ENCODE measurements around the gene NODAL. TPM values are rescaled to one million over a fixed set of nuclear protein-coding genes. Genes with fewer than 3 reads are reported as not detected.
A peak's percentile ranks its signal among the peaks of the same experiment; 100 is the strongest.
"Not testable (repeated sequence)": the region's sequence is repeated elsewhere in the genome, so short reads cannot be mapped to it uniquely, and the experiment has no call there.

The NODAL gene
- total RNA-seq = not detected

DNA sequence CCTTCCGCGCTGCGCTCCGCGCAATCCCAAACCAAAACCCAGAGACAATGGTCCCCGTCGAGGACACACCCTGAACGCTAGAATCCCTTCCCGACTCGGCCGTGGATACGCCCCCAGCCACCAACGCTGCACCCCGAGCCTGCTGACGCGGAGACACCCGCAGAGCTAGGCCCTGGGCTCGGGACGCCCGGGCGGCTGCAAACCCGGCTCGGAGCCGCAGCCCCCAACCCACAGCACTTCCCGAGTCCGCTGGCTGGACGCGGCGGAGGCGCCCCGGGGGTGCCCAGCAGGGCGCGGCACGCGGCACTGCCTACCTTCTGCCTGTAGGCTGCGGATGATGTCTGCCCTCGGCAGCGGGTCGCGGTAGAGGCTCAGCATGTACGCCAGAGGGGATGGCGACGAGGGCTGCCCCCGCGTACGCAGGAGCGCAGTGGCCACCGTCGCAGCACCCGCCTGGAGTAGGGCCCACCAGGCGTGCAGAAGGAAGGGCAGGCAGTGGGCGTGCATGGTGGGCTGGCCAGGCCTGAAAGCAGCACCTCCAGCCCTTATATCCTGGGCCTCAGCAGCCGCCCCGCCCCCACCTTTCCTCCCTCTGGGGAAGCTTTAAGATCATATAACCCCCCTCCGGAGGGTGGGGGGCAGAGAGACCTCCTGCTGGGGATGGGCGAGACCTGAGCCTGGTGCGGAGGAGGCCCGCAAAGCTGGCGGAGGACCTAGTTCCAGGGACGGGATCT lies at the start of gene NODAL:
NODAL (minus strand) TSS at position 521 of the 734 bp plus-strand sequence; CDS start at position 507, 14 bp downstream.
- H3K4me3 Mint-ChIP-seq = peak within 1 kb of the TSS; percentile 55
- no peaks in the 10 kb centered on the region for H3K36me3 Mint-ChIP-seq
- no peak for DNase-seq
- POLR2A ChIA-PET = no interaction called here
- CTCF ChIA-PET = interaction anchor here (1.0 to 1.4 kb wide), 2 partner anchors 20 to 39 kb away, joined by 3 to 5 read pairs; no protein-coding TSS in a partner anchor
- intact Hi-C loops (cut with micrococcal nuclease) = no loop called here
- H3K27me3 Mint-ChIP-seq = peaks cover 35% of the 10 kb centered on the region
- peaks cover 13% of the 10 kb centered on the region for H3K4me1 Mint-ChIP-seq (ENCODE audit: low read depth)
- H3K9me3 Mint-ChIP-seq = no peaks in the 10 kb centered on the region
- H3K27ac Mint-ChIP-seq = no peak within 1 kb of the TSS

DNA sequence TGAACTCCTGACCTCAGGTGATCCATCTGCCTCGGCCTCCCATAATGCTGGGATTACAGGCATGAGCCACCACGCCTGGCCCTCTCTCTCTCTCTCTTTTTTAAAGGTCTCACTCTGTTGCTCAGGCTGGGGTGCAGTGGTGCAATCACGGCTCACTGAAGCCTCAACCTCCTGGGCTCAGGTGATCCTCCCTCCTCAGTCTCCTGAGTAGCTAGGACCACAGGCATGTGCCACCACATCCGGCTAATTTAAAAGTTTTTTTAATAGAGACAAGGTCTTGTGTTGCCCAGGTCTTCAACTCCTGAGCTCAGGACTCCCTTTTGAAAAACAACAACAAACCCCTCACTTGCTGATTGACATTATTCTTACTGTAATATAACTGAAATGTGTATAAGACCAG lies 48.7 kb upstream of the NODAL start:
- Mint-ChIP-seq H3K36me3 (no peaks in the 10 kb centered on the region), H3K4me1 (ENCODE audit: low read depth) (peaks cover 12% of the 10 kb centered on the region), H3K9me3 (no peaks in the 10 kb centered on the region), H3K4me3 (no peak overlapping the region), H3K27ac (no peak overlapping the region), H3K27me3 (peaks cover 6% of the 10 kb centered on the region)
- POLR2A ChIA-PET = no interaction called here
- intact Hi-C loops (cut with micrococcal nuclease) = no loop called here
- no peak for DNase-seq
- CTCF ChIA-PET = no interaction called here

DNA sequence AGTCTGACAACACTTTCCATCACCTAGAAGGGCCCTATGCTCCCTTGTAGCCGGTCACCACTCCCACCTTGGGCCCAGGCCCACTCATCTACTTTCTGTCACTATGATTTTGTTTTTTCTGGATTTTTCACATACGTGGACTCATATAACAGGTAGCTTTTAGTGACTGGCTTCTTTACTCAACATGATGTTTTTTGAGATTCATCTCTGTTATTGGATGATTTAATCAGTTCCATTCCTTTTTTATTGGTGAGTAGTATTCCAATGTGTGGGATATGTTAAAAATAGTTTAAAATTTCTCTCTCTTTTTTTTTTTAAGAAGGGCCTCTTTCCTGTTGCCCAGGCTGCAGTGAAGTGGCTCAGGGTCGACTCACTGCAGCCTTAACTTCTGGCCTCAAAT lies 46.3 kb upstream of the NODAL start:
- intact Hi-C loops (cut with micrococcal nuclease) = no loop called here
- H3K4me1 Mint-ChIP-seq (ENCODE audit: low read depth) = no peaks in the 10 kb centered on the region
- H3K4me3 Mint-ChIP-seq = no peak overlapping the region
- DNase-seq = no peak
- no peaks in the 10 kb centered on the region for H3K9me3 Mint-ChIP-seq
- H3K27ac Mint-ChIP-seq = no peak overlapping the region
- ChIA-PET POLR2A (no interaction called here), CTCF (no interaction called here)
- no peaks in the 10 kb centered on the region for H3K27me3 Mint-ChIP-seq
- no peaks in the 10 kb centered on the region for H3K36me3 Mint-ChIP-seq

DNA sequence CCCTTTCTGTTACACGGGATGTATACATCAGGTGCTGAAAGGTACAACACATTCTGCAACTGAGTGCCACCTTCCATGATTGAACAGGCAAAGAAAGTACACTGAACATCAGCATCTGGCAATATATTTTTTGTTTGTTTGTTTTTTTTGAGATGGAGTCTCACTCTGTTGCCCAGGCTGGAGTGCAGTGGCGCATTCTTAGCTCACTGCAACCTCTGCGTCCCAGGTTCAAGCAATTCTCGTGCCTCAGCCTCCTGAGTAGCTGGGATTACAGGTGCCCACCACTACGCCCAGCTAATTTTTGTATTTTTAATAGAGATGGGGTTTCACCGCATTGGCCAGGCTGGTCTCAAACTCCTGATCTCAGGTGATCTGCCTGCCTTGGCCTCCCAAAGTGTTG lies 42.4 kb upstream of the NODAL start:
- H3K4me3 Mint-ChIP-seq; H3K9me3 Mint-ChIP-seq; H3K36me3 Mint-ChIP-seq; H3K27ac Mint-ChIP-seq; CTCF ChIA-PET; POLR2A ChIA-PET; intact Hi-C loops (cut with micrococcal nuclease); H3K27me3 Mint-ChIP-seq; DNase-seq: not testable (repeated sequence)
- H3K4me1 Mint-ChIP-seq (ENCODE audit: low read depth) = peaks cover 19% of the 10 kb centered on the region

DNA sequence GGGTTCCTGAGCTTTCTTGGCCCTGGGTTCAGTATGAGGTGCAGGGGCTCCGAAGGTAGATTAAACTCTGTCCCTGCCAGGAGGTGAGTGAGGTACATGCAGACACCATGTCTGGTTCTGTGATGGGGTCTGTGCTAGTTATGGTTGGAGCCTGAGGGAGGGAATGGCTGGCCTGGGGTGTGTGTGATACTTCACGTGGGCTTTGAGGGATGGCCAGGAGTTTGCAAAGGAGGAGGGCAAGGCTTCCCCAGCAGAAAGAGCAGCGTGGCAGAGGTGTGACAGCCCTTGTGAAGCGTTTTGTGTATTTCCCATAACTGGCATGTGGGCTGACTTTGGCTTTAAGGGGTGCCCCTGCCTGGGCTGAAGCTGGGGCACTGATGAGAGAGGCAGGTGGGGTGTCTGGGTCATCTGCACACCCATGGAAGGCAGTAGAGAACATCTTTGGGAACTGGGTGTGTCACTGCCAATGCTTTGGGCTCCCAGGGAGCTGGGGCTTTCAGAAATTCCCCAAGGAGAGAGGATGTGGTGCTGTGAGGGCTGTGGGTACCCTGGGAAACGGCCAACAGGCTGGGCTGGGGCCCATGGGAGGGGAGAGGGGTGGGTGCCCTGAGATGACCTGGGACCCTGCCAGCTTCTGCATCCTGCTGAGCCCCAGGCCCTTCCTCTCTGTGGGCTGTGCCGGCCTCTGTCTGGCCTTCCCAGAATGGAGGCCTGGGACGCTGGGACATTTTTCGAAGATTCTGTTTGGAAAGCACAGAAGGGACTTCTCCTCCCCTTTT lies 41.7 kb upstream of the NODAL start:
- intact Hi-C loops (cut with micrococcal nuclease) = no loop called here
- Mint-ChIP-seq H3K36me3 (no peaks in the 10 kb centered on the region), H3K27me3 (peaks cover 2% of the 10 kb centered on the region), H3K27ac (no peak overlapping the region), H3K4me3 (no peak overlapping the region), H3K4me1 (ENCODE audit: low read depth) (peaks cover 19% of the 10 kb centered on the region), H3K9me3 (no peaks in the 10 kb centered on the region)
- DNase-seq = no peak
- CTCF ChIA-PET = no interaction called here
- POLR2A ChIA-PET = no interaction called here

DNA sequence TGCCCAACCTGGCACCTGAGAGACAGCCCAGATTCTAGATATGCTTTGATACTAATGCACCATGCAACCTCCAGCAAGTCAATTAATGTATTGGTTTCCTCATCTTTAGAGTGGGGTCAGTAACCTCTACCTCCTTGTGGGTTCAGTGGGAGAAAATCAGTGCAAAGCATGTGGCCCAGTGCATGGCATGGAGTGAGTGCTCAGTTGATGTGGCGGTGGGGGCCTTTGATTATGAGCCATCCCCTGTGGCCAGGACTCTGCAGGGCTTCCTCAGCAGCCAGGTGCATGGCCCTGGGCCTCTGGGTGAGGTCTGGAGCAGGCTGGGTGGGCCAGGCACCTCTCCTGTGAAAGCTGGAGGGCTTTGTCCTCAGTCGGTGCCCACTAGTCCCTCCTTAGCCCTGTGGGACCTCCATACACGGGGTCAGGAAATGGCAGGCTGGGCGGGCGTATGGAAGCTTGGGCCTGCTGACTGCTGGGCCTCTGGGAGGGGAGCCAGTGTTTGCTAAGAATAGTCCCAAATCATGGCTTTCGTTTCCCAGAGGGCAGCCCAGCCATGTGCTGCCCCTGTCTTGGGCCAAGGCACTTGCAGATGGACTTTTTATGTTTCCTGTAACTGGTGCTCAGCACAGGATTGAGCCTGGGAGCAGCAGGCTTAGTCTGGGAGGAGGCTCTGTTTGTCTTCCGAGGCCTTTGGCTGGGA lies 40.5 kb upstream of the NODAL start:
- Mint-ChIP-seq H3K36me3 (no peaks in the 10 kb centered on the region), H3K4me3 (no peak overlapping the region), H3K27ac (no peak overlapping the region), H3K27me3 (peaks cover 6% of the 10 kb centered on the region), H3K4me1 (ENCODE audit: low read depth) (peaks cover 29% of the 10 kb centered on the region), H3K9me3 (no peaks in the 10 kb centered on the region)
- no peak for DNase-seq
- ChIA-PET CTCF (no interaction called here), POLR2A (no interaction called here)
- intact Hi-C loops (cut with micrococcal nuclease) = no loop called here

DNA sequence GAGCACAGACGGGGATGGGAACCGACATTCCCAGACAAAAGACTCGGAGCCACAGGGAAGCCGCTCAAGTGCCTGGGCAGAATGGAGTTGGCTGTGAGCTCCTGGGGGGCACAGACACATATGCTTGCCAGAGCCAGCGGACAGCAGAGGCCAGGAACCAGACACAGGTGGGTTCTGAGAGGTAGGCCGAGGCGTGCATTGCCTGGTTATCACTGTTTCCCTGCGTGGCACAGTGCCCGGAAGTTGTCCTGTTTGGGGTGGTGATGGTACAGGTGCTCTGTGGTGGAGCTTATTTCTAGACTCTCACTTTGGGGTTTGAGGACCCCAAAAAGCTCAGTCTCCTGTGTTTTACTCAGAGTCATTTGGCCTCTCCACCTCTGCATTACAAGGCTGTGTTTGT lies 39.6 kb upstream of the NODAL start:
- Mint-ChIP-seq H3K27me3 (peaks cover 8% of the 10 kb centered on the region), H3K4me1 (ENCODE audit: low read depth) (peaks cover 32% of the 10 kb centered on the region), H3K9me3 (no peaks in the 10 kb centered on the region), H3K27ac (no peak overlapping the region), H3K36me3 (no peaks in the 10 kb centered on the region), H3K4me3 (no peak overlapping the region)
- no peak for DNase-seq
- ChIA-PET CTCF (interaction anchor here (0.6 kb wide), 1 partner anchor 320 kb away, joined by 3 read pairs; no protein-coding TSS in a partner anchor), POLR2A (no interaction called here)
- intact Hi-C loops (cut with micrococcal nuclease) = no loop called here

DNA sequence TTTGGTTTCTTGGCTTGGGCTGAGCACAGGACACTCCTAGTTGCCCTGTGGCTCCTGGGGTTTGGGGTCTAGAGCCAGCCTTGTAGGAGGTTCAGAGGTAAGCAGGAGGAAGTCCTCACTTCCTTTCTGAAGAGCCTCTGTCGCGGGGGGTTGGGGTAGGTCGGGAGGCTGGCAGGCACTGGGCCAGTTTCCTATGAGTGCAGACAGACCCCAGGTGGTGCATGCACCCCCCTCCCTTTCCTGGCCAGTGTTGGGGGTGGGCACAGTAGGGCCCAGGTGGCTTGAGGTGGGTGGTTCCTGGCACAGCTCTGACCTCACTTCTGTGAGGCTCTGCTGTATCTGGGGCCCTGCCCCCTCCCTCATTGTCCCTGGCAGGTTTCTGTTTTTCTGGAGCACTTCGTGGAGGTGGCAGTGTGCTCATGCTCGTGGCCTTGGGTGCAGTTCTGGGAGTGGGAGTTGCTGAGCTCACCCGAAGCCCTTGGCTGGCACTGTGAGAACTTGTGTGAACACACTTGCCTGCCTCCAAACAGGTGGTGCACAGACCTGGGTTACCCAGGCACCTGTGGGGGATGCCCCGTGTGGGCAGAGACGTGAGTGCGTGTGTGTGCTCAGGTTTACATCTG lies 38.9 kb upstream of the NODAL start:
- peak; percentile 25 for DNase-seq
- CTCF ChIA-PET = interaction anchor here (0.6 kb wide), 1 partner anchor 320 kb away, joined by 3 read pairs; no protein-coding TSS in a partner anchor
- no peak overlapping the region for H3K27ac Mint-ChIP-seq
- H3K4me1 Mint-ChIP-seq (ENCODE audit: low read depth) = peaks cover 32% of the 10 kb centered on the region
- H3K9me3 Mint-ChIP-seq = no peaks in the 10 kb centered on the region
- H3K4me3 Mint-ChIP-seq = peak overlapping the region; percentile 17
- no peaks in the 10 kb centered on the region for H3K36me3 Mint-ChIP-seq
- H3K27me3 Mint-ChIP-seq = peaks cover 8% of the 10 kb centered on the region
- POLR2A ChIA-PET = no interaction called here
- intact Hi-C loops (cut with micrococcal nuclease) = no loop called here

DNA sequence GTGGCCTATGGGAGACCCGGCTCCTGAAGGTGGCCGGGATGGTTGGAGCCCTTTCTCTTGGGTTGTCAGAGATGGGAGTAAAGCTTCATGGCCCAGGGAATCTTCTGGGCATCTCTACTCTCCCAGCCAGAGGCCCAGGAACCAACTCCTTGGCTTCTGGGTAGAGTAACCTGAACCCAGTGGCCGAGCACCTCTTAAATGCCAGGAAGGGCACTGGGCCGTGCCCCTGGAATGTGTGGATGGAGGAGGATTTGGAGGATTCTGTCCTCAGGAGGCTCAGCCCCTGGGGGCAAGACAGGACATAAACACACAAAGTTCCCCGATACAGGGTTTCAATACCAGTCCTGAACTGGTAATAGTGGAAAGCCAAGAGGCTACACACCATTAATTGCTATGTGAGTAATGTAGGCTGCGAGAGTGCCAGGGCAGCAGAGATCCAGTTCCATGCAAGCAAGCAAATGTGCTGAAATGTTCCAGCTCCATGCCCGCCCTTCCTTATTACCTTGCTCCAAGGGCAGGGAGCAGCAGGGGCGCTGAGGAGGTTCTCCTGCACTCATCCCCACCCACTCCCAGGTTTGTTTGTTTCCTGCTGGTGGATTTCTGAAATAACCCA lies 38.3 kb upstream of the NODAL start:
- Mint-ChIP-seq H3K4me3 (peak overlapping the region; percentile 17), H3K36me3 (no peaks in the 10 kb centered on the region), H3K27me3 (peaks cover 10% of the 10 kb centered on the region), H3K27ac (no peak overlapping the region), H3K9me3 (no peaks in the 10 kb centered on the region), H3K4me1 (ENCODE audit: low read depth) (peaks cover 32% of the 10 kb centered on the region)
- POLR2A ChIA-PET = no interaction called here
- DNase-seq = no peak
- CTCF ChIA-PET = interaction anchor here (0.7 kb wide), 1 partner anchor 258 kb away, joined by 3 read pairs; no protein-coding TSS in a partner anchor
- intact Hi-C loops (cut with micrococcal nuclease) = loop anchor here (5.0 kb wide), 2 partner anchors 77 to 338 kb away; partner anchors contain the start of genes EIF4EBP2 and SGPL1

DNA sequence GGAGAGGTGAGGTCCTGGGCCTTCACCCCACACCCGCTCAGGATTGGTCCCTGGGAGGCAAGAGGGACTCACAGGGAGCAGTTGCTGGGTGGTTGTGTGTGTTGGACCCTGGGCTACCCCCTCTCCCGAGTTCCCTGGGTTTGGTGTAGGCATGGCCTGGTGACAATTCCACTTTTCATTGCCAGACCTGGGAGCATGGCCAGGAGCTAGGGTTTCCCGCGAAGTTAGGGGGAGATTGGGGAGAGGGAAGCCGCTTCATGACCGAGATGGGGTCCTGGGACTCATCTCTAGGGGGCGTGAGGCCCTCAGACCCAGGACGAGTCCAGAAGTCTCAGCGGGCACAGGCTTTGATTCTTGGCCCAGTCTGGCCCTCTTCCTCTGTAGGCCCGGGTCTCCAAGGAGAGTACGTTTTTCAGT lies 37.7 kb upstream of the NODAL start:
- Mint-ChIP-seq H3K27ac (no peak overlapping the region), H3K4me1 (ENCODE audit: low read depth) (peaks cover 32% of the 10 kb centered on the region), H3K36me3 (no peaks in the 10 kb centered on the region), H3K27me3 (peaks cover 10% of the 10 kb centered on the region), H3K4me3 (no peak overlapping the region), H3K9me3 (no peaks in the 10 kb centered on the region)
- ChIA-PET POLR2A (no interaction called here), CTCF (interaction anchor here (0.7 kb wide), 1 partner anchor 257 kb away, joined by 3 read pairs; no protein-coding TSS in a partner anchor)
- no peak for DNase-seq
- intact Hi-C loops (cut with micrococcal nuclease) = loop anchor here (5.0 kb wide), 2 partner anchors 77 to 338 kb away; partner anchors contain the start of genes EIF4EBP2 and SGPL1
